GM13977 (cell line): Measurements from ENCODE around the gene CDK12.

ENCODE experiments used
- DNase-seq: peaks from one replicate; pipeline ENCODE4 v3.0.0; 2012; ENCODE audit warnings: low spot score
- CTCF ChIP-seq: IDR thresholded peaks from 2 replicates; pipeline ENCODE4 v1.5.1; 2012; ENCODE audit warnings: mild to moderate bottlenecking, control low read depth; ENCODE audit not compliant: insufficient read depth; ENCODE audit errors: extremely low read depth, missing control alignments
- in situ Hi-C: fragments of 300-500 bp; cut with MboI; formaldehyde crosslinking; loops from one replicate; pipeline ENCODE4 v1.12.0; 2022; ENCODE audit warnings: low sequenced_read_pairs, low pct_unique_long_range_greater_than_20kb, mixed read lengths, inconsistent platforms; ENCODE audit not compliant: unreplicated experiment

Gene CDK12

DNA sequence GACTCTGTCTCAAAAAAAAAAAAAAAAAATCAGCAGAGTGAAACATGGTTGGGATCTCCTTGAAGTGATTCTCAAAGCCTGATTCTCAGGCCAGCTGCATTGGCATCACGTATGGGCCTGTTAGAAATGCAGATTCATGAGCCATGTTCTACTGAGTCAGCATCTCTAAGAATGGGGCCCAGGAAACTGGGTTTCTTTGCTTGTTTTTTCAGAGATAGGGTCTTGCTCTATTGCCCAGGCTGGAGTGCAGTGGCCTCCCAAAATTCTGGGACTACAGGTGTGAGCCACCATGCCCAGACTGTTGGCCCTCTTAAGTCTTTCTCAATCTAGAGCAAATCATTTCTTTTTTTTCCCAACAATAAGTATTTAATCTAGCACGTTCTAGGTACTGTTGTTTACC, 47.7 kb downstream of the CDK12 start:
- no peak for TF ChIP-seq CTCF
- DNase-seq: no peak
- in situ Hi-C loops: no loop called here

GRCh38 chr17:39513309-39513708, 52.0 kb downstream of the CDK12 start:
- DNase-seq: no peak
- no peak for TF ChIP-seq CTCF
- in situ Hi-C loops: no loop called here

DNA sequence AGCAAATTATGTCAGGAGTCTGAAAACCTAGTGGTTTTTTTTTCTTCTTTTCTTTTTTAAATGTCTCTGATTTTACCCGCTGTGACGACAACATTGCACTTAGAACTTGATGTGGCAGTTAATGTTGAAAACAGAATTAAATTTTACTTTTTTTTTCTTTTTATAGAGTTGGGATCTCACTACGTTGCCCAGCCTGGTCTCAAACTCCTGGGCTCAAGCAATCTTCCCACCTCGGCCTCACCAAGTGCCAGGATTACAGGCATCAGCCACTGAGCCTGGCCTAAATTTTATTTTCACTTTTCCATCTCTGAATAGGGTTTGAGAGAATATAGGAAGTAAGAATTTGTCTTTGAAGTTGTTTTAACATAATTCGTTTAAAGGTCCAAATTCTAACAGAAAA, 52.6 kb downstream of the CDK12 start:
- no peak for DNase-seq
- TF ChIP-seq CTCF: no peak
- in situ Hi-C loops: no loop called here

- in situ Hi-C loops: no loop called here
- DNase-seq: no peak
- no peak for TF ChIP-seq CTCF
Observed at GRCh38 chr17:39517224-39517623, 55.9 kb downstream of the CDK12 start.

GRCh38 chr17:39525801-39526506, 64.7 kb downstream of the CDK12 start:
- in situ Hi-C loops: no loop called here

DNA sequence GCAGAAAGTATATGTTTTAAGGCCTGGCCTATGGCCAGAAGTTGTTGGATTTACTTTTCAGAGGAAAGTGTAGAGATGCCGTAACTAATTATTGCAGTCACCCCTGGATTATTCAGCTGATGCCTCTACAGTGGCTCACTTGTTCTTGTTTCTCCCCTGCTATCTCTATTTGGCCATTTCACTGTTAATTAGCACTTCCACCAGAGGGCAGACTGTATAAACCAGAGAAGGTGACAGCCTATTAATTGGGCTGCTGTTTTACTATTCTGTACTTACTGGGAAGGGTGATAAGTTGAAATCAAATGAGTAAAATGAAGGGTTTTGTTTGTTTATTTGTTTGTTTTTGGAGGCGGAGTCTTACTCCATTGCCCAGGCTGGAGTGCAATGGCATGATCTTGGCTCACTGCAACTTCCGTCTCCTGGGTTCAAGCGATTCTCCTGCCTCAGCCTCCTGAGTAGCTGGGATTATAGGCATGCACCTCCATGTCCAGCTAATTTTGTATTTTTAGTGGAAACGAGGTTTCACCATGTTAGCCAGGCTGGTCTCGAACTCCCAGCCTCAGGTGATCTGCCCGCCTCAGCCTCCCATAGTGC, 66.0 kb downstream of the CDK12 start:
- TF ChIP-seq CTCF: peak; percentile 53
- in situ Hi-C loops: no loop called here
- DNase-seq: no peak

More at GRCh38 chr17:39525801-39526506, 64.7 kb downstream of the CDK12 start:
- DNase-seq: no peak
- no peak for TF ChIP-seq CTCF

DNA sequence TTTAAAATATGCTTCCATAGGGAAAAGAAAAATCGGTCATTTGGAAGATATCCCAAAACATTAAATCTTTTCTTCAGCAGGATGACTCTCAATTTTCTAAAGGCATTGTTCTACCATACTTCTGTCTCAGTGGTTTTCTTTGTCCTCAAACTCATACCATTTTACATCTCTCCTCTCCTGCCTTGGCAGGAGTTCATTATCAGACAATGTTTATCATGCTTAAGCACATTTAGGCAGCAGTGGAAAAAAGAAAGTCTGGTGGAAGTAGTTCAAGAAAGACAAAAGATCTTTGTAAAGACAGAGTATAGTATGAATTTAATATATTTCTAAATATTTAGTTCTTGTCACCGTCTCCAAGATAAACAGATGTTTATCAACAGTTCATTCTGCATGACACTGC, 68.2 kb downstream of the CDK12 start:
- no peak for DNase-seq
- in situ Hi-C loops: no loop called here

More for the DNA sequence above, 68.2 kb downstream of the CDK12 start:
- no peak for TF ChIP-seq CTCF
